Endothelial cell of umbilical vein (primary cell): ENCODE measurements around the gene ANXA11. TPM values are rescaled to one million over a fixed set of nuclear protein-coding genes. Genes with fewer than 3 reads are reported as not detected.
A peak's percentile ranks its signal among the peaks of the same experiment; 100 is the strongest.
"Not testable (repeated sequence)": the region's sequence is repeated elsewhere in the genome, so short reads cannot be mapped to it uniquely, and the experiment has no call there.

Source experiments
- BruUV-seq: library from RNA; stranded (reverse); fragments of 400-500 nt; replicated peaks from 2 replicates; lab custom pipeline; 2021; lab: Mats Ljungman, UMichigan
- CTCF ChIA-PET: fragments of 300-600, 350-600 bp; sonication (Branson Sonifier 250); formaldehyde crosslinking; loops from one replicate; lab custom pipeline; 2021; ENCODE audit warnings: antibody characterized with exemption, inconsistent platforms; lab: Charles Lee
- POLR2A ChIA-PET: fragments of 300-600, 350-600 bp; sonication (Branson Sonifier 250); formaldehyde crosslinking; loops from one replicate; lab custom pipeline; 2021; ENCODE audit warnings: antibody characterized with exemption, inconsistent platforms; lab: Charles Lee
- DNase-seq: peaks from one replicate; pipeline ENCODE4 v3.0.0-alpha.2; 2011; ENCODE audit warnings: low read depth, low spot score
- FAIRE-seq: peaks from 2 replicates; lab custom pipeline; 2011; peaks lifted over from hg19 to GRCh38; lab: Jason Lieb, UNC
- H2AFZ ChIP-seq: 2 replicates; pipeline ENCODE4 v1.6.0; 2012; ENCODE audit warnings: low read depth, low read length, control low read depth, inconsistent platforms
- H3K27ac ChIP-seq: 2 replicates; pipeline ENCODE4 v1.5.1; 2011; ENCODE audit warnings: low read depth, mild to moderate bottlenecking, control low read depth, low read length, moderate library complexity; ENCODE audit not compliant: insufficient read depth
- H3K27me3 ChIP-seq, 2 experiments: 2 replicates each; pipeline versions ENCODE4 v1.6.0 to v1.6.1; 2011; ENCODE audit warnings: low read length in 2 of 2, mixed read lengths in 1 of 2; ENCODE audit not compliant: control insufficient read depth in 2 of 2, insufficient read depth in 2 of 2
- H3K36me3 ChIP-seq, 2 experiments: 2 replicates in 1 of 2; 3 replicates in 1 of 2; pipeline ENCODE4 v1.5.1; 2011; ENCODE audit warnings: low read length in 2 of 2, mild to moderate bottlenecking in 1 of 2, moderate library complexity in 1 of 2; ENCODE audit not compliant: control insufficient read depth in 2 of 2, insufficient read depth in 2 of 2; ENCODE audit errors: extremely low read depth in 1 of 2
- H3K4me1 ChIP-seq: 3 replicates; pipeline ENCODE4 v1.5.1; 2011; ENCODE audit warnings: mild to moderate bottlenecking, low read length; ENCODE audit not compliant: control insufficient read depth, insufficient read depth; ENCODE audit errors: extremely low read depth
- H3K4me2 ChIP-seq: 2 replicates; pipeline ENCODE4 v1.6.1; 2011; ENCODE audit warnings: low read length, control low read depth, mixed read lengths; ENCODE audit not compliant: insufficient read depth
- H3K4me3 ChIP-seq, 3 experiments: fragments of 200-600 bp in 1 of 3; sonication (generic), shearing (Covaris generic) in 1 of 3; replicated peaks in 1 of 3; 2 replicates each; pipeline ENCODE4 v1.5.1; 2011 to 2016; ENCODE audit warnings: control low read depth in 3 of 3, low read length in 3 of 3, mild to moderate bottlenecking in 2 of 3, inconsistent platforms in 1 of 3, low read depth in 1 of 3, moderate library complexity in 1 of 3; ENCODE audit not compliant: insufficient read depth in 1 of 3
- H3K79me2 ChIP-seq: 2 replicates; pipeline ENCODE4 v1.6.0; 2012; ENCODE audit warnings: low read length, inconsistent platforms; ENCODE audit not compliant: control insufficient read depth, insufficient read depth
- H3K9ac ChIP-seq: replicated peaks from 2 replicates; pipeline ENCODE3; 2011; ENCODE audit warnings: low read length, control low read depth; ENCODE audit not compliant: insufficient read depth; ENCODE audit errors: extremely low read depth
- H3K9me1 ChIP-seq: replicated peaks from 3 replicates; pipeline ENCODE4 v1.6.0; 2011; ENCODE audit warnings: mild to moderate bottlenecking, low read length; ENCODE audit not compliant: control insufficient read depth, insufficient read depth; ENCODE audit errors: extremely low read depth
- H3K9me3 ChIP-seq: replicated peaks from 2 replicates; pipeline ENCODE4 v1.5.1; 2012; ENCODE audit warnings: low read length, inconsistent platforms; ENCODE audit not compliant: control insufficient read depth, insufficient read depth
- H4K20me1 ChIP-seq: replicated peaks from 2 replicates; pipeline ENCODE3; 2011; ENCODE audit warnings: mild to moderate bottlenecking, low read length; ENCODE audit not compliant: control insufficient read depth, insufficient read depth; ENCODE audit errors: extremely low read depth
- CTCF ChIP-seq, 2 donors: IDR thresholded peaks; 1 replicate in 1 of 2; 2 replicates in 1 of 2; pipeline ENCODE4 v1.5.1; 2011; ENCODE audit warnings: low read length in 2 of 2, mild to moderate bottlenecking in 2 of 2, moderate library complexity in 2 of 2, control low read depth in 1 of 2, inconsistent platforms in 1 of 2, low read depth in 1 of 2; ENCODE audit not compliant: insufficient read depth in 1 of 2; ENCODE audit errors: extremely low read depth in 1 of 2
- POLR2A ChIP-seq: IDR thresholded peaks from 2 replicates; pipeline ENCODE4 v1.6.1; 2012; ENCODE audit warnings: low read depth, mild to moderate bottlenecking, control low read depth, low read length
- POLR2AphosphoS5 ChIP-seq: IDR thresholded peaks from 2 replicates; pipeline ENCODE4 v1.6.1; 2012; ENCODE audit warnings: low read depth, mild to moderate bottlenecking, control low read depth, low read length, moderate library complexity; ENCODE audit not compliant: insufficient read depth
- dilution Hi-C: fragments of 300-500 bp; cut with MboI; formaldehyde crosslinking; loops from one replicate; pipeline ENCODE4 v1.15.0; 2019; ENCODE audit warnings: low sequenced_read_pairs; ENCODE audit not compliant: extremely low pct_ligation_motif_present
- intact Hi-C: fragments of 100-400 bp; cut with micrococcal nuclease; formaldehyde crosslinking; loops from one replicate; pipeline ENCODE4 v1.10.0; 2022
- polyA plus RNA-seq, 4 experiments: library from polyadenylated mRNA; depleted of rRNA in 3 of 4; stranded (reverse) in 3 of 4; unstranded in 1 of 4; fragments of >200 nt; gene quantifications; 2 replicates each; pipeline versions ENCODE4 v1.2.1 to v1.2.3, GENCODE V29; 2011 to 2012; ENCODE audit warnings: missing spikeins in 1 of 4
- total RNA-seq: library from RNA; stranded (reverse); gene quantifications from 2 replicates; pipeline ENCODE4 v1.2.3, GENCODE V29; 2021

Gene ANXA11
- total and polyA plus RNA-seq, 2 donors (not counting 3 experiments of a cell fraction or from before 2014, with no cell fraction given) = 59.2 to 143 TPM

GRCh38 chr10:80136134-80136571, 69.2 kb downstream of the ANXA11 start:
- no peaks in the 10 kb centered on the region for H3K9me1 ChIP-seq
- peak overlapping the region; percentile 61 for H2AFZ ChIP-seq
- H4K20me1 ChIP-seq = no peaks in the 10 kb centered on the region
- no peak overlapping the region for H3K4me2 ChIP-seq
- no peaks in the 10 kb centered on the region for H3K9me3 ChIP-seq
- CTCF ChIA-PET = no interaction called here
- TF ChIP-seq POLR2A (no peak), POLR2AphosphoS5 (peak; percentile 46), CTCF (IDR thresholded peaks at IDR 0.05; ENCODE audit: extremely low read depth in 1 of 2, insufficient read depth in 1 of 2, low read depth in 1 of 2, low read length in 2 of 2) (no peak)
- POLR2A ChIA-PET = no interaction called here
- intact Hi-C loops (loop anchor here (2.0 kb wide), 1 partner anchor 57 kb away; the partner anchor contains the start of gene TMEM254), dilution Hi-C loops (no loop called here)
- H3K36me3 ChIP-seq = no peaks in the 10 kb centered on the region
- BruUV-seq = no TSS peak
- DNase-seq (peak; percentile 83), FAIRE-seq (peak; percentile 90)
- H3K9ac ChIP-seq = peak overlapping the region; percentile 3
- no peak overlapping the region for H3K4me3 ChIP-seq
- H3K4me1 ChIP-seq = peaks cover 10% of the 10 kb centered on the region
- peaks cover 0 to 2% of the 10 kb centered on the region in 2 experiments for H3K27me3 ChIP-seq
- H3K79me2 ChIP-seq = no peaks in the 10 kb centered on the region
- no peak overlapping the region for H3K27ac ChIP-seq

DNA sequence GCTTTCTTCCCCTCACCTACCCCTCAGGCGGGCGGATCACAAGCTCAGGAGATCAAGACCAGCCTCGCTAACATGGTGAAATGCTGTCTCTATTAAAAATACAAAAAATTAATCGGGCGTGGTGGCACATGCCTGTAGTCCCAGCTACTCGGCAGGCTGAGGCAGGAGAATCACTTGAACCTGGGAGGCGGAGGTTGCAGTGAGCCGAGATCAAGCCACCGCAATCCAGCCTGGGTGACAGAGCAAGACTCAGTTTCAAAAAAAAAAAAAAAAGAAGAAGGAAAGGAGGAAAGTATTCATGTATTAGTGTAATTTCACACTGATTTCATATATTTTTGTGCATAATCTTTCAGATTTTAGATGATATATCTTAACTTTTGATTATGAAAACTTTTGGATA, 71.7 kb downstream of the ANXA11 start:
- FAIRE-seq, H3K9me3 ChIP-seq, H3K27me3 ChIP-seq, H3K9ac ChIP-seq, H3K4me3 ChIP-seq, H3K4me2 ChIP-seq, H3K4me1 ChIP-seq, H3K9me1 ChIP-seq, H2AFZ ChIP-seq, BruUV-seq, DNase-seq, H3K79me2 ChIP-seq, H3K27ac ChIP-seq, H3K36me3 ChIP-seq, dilution Hi-C loops, H4K20me1 ChIP-seq: not testable (repeated sequence)
- intact Hi-C loops = loop anchor here (5.0 kb wide), 1 partner anchor 76 kb away; no protein-coding TSS in a partner anchor
- CTCF ChIA-PET = interaction anchor here (1.0 to 4.2 kb wide), 3 partner anchors 10 to 89 kb away, joined by 3 to 17 read pairs (median 7); no protein-coding TSS in a partner anchor
- POLR2A ChIA-PET = interaction anchor here (0.5 kb wide), 1 partner anchor 65 kb away, joined by 6 read pairs; no protein-coding TSS in a partner anchor
